CD14-positive monocyte (primary cell): ENCODE measurements around the gene HUNK. TPM values are rescaled to one million over a fixed set of nuclear protein-coding genes. Genes with fewer than 3 reads are reported as not detected.

Experiments used
- DNase-seq, 3 donors: peaks; one replicate each; pipeline ENCODE4 v3.0.0-alpha.2; 2011 to 2022
- H2AFZ ChIP-seq: 2 replicates; pipeline ENCODE4 v1.6.0; 2012; ENCODE audit warnings: mild to moderate bottlenecking, low read depth, low read length, inconsistent platforms; ENCODE audit not compliant: insufficient read depth, poor library complexity, severe bottlenecking
- H3K27ac ChIP-seq, 2 donors: 1 replicate in 1 of 2; 2 replicates in 1 of 2; pipeline ENCODE4 v1.5.1; 2012 to 2013; ENCODE audit warnings: low read length in 2 of 2, control low read depth in 1 of 2, inconsistent platforms in 1 of 2, low read depth in 1 of 2, mild to moderate bottlenecking in 1 of 2
- H3K27me3 ChIP-seq, 2 donors: one replicate each; pipeline versions ENCODE4 v1.6.0 to v1.6.1; 2011 to 2013; ENCODE audit warnings: low read length in 2 of 2; ENCODE audit not compliant: control insufficient read depth in 2 of 2, insufficient read depth in 2 of 2
- H3K36me3 ChIP-seq, 2 donors: replicated peaks in 1 of 2; 1 replicate in 1 of 2; 2 replicates in 1 of 2; pipeline versions ENCODE4 v1.5.1 to v1.6.1; 2012 to 2013; ENCODE audit warnings: low read length in 2 of 2, control low read depth in 1 of 2, inconsistent platforms in 1 of 2, mild to moderate bottlenecking in 1 of 2; ENCODE audit not compliant: insufficient read depth in 2 of 2, control insufficient read depth in 1 of 2
- H3K4me1 ChIP-seq, 2 donors: 1 replicate in 1 of 2; 2 replicates in 1 of 2; pipeline versions ENCODE4 v1.5.1 to v1.6.1; 2012 to 2013; ENCODE audit warnings: low read length in 2 of 2, control low read depth in 1 of 2, inconsistent platforms in 1 of 2, mild to moderate bottlenecking in 1 of 2, moderate library complexity in 1 of 2; ENCODE audit not compliant: insufficient read depth in 2 of 2, control insufficient read depth in 1 of 2
- H3K4me2 ChIP-seq: replicated peaks from 2 replicates; pipeline ENCODE3; 2012; ENCODE audit warnings: low read length, moderate library complexity, mild to moderate bottlenecking; ENCODE audit not compliant: poor library complexity, severe bottlenecking; ENCODE audit errors: extremely low read depth
- H3K4me3 ChIP-seq, 3 experiments: fragments of 200-600 bp in 1 of 3; sonication (generic) in 1 of 3; replicated peaks in 1 of 3; 1 replicate in 2 of 3; 2 replicates in 1 of 3; pipeline ENCODE4 v1.5.1; 2011 to 2013; ENCODE audit warnings: low read length in 3 of 3, mild to moderate bottlenecking in 3 of 3, control low read depth in 2 of 3, low read depth in 2 of 3, inconsistent platforms in 1 of 3, moderate library complexity in 1 of 3
- H3K79me2 ChIP-seq: 2 replicates; pipeline ENCODE4 v1.6.0; 2012; ENCODE audit warnings: mild to moderate bottlenecking, control low read depth, inconsistent platforms, low read length, moderate library complexity; ENCODE audit not compliant: insufficient read depth
- H3K9ac ChIP-seq: 2 replicates; pipeline ENCODE4 v1.6.0; 2017; ENCODE audit warnings: low read length, mild to moderate bottlenecking; ENCODE audit not compliant: insufficient read depth, poor library complexity, severe bottlenecking
- H3K9me3 ChIP-seq, 2 donors: replicated peaks in 1 of 2; 1 replicate in 1 of 2; 2 replicates in 1 of 2; pipeline versions ENCODE4 v1.5.1 to v1.6.1; 2012 to 2013; ENCODE audit warnings: low read length in 2 of 2, control low read depth in 1 of 2; ENCODE audit not compliant: control insufficient read depth in 1 of 2, insufficient read depth in 1 of 2
- H4K20me1 ChIP-seq: 2 replicates; pipeline ENCODE4 v1.6.0; 2012; ENCODE audit warnings: mild to moderate bottlenecking, low read length, control low read depth, moderate library complexity; ENCODE audit not compliant: insufficient read depth
- H3K27ac Mint-ChIP-seq, 7 donors: one replicate each; pipeline ENCODE4 v1.8.0; 2020; ENCODE audit warnings: mild to moderate bottlenecking in 7 of 7, mixed read lengths in 7 of 7, moderate library complexity in 6 of 7, inconsistent platforms in 2 of 7
- H3K27me3 Mint-ChIP-seq, 3 donors: one replicate each; pipeline ENCODE4 v1.8.0; 2021 to 2022; ENCODE audit warnings: low read depth in 3 of 3, mild to moderate bottlenecking in 3 of 3, mixed read lengths in 3 of 3, moderate library complexity in 3 of 3, inconsistent platforms in 1 of 3
- H3K36me3 Mint-ChIP-seq, 2 donors: one replicate each; pipeline ENCODE4 v1.8.0; 2020; ENCODE audit warnings: mixed read lengths in 2 of 2, inconsistent platforms in 1 of 2, mild to moderate bottlenecking in 1 of 2
- H3K4me1 Mint-ChIP-seq: one replicate; pipeline ENCODE4 v1.8.0; 2020; ENCODE audit warnings: mild to moderate bottlenecking, mixed read lengths
- H3K4me3 Mint-ChIP-seq, 2 donors: one replicate each; pipeline ENCODE4 v1.8.0; 2020; ENCODE audit warnings: mild to moderate bottlenecking in 2 of 2, mixed read lengths in 2 of 2, moderate library complexity in 1 of 2
- H3K9me3 Mint-ChIP-seq, 7 donors: one replicate each; pipeline ENCODE4 v1.8.0; 2020 to 2022; ENCODE audit warnings: mixed read lengths in 7 of 7, mild to moderate bottlenecking in 6 of 7, moderate library complexity in 6 of 7, inconsistent platforms in 2 of 7
- WGBS: methylation state at CpG from one replicate; pipeline ENCODE4 v1.1.5; 2013; ENCODE audit warnings: missing lambda C conversion rate; ENCODE audit not compliant: insufficient coverage; 5-methylcytosine and 5-hydroxymethylcytosine counted together
- intact Hi-C, 2 donors: fragments of 100-400 bp; cut with micrococcal nuclease; formaldehyde crosslinking; loops; one replicate each; pipeline versions ENCODE4 v1.15.0 to v1.15.1; 2023
- polyA plus RNA-seq, 3 donors: library from polyadenylated mRNA; depleted of rRNA in 1 of 3; unstranded in 2 of 3; stranded (reverse) in 1 of 3; fragments of 300-500 nt in 2 of 3; fragments of >200 nt in 1 of 3; fragmentation: Illumina TruSeq in 2 of 3; gene quantifications; 1 replicate in 2 of 3; 2 replicates in 1 of 3; pipeline ENCODE4 v1.2.3, GENCODE V29; 2012 to 2021
- TF ChIP-seq, protein P1 (sequence below): fragments of 200-600 bp; IDR thresholded peaks from one replicate; pipeline ENCODE4 v1.8.0; 2022; ENCODE audit warnings: antibody characterized with exemption, mild to moderate bottlenecking

Gene HUNK
- polyA plus RNA-seq, 3 donors: not detected

DNA sequence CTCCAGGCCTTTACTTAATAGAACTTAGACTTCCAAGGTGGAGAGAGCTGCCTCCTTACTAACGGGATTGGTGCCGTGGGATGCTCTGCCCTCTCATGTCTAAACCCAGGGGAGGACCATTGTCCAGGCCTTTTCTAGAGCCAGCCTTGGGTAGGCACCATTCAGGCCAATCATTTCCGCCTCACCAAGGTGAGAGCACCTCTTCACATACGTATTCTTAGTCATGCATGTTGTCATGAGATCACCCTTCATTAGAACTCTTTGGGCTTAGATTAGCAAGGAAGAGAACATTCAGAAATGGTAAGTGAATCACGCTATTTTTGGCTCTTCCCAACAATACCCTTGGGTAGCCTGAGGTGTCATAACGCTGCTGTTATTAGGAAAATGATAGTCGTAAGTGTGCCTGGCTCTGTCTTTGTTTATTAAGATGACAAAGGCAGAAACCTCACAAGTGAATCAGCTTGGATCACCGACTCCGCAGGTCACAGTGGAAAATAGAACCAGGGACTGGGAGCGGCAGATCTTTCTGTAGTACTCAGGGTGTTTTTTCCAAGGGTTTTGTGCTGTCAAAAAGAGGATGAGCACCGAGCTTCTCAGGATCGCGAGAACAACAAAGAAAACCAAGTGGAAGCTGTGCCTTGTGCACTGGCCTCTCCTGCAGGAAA is 55.0 kb downstream of the HUNK start:
- no peaks in the 10 kb centered on the region for H3K79me2 ChIP-seq
- H3K9me3 ChIP-seq: no peaks in the 10 kb centered on the region
- H2AFZ ChIP-seq: no peak overlapping the region
- Mint-ChIP-seq H3K9me3 (peaks cover 3 to 20% (median 10%) of the 10 kb centered on the region in 7 donors), H3K27me3 (peaks cover 0 to 3% (median 3%) of the 10 kb centered on the region in 3 donors), H3K4me3 (no peak overlapping the region), H3K4me1 (no peaks in the 10 kb centered on the region), H3K36me3 (no peaks in the 10 kb centered on the region), H3K27ac (no peak overlapping the region)
- H3K27ac ChIP-seq: no peak overlapping the region
- H3K4me3 ChIP-seq: no peak overlapping the region
- H3K4me2 ChIP-seq: no peak overlapping the region
- no peaks in the 10 kb centered on the region for H3K27me3 ChIP-seq
- TF ChIP-seq, protein P1, sequence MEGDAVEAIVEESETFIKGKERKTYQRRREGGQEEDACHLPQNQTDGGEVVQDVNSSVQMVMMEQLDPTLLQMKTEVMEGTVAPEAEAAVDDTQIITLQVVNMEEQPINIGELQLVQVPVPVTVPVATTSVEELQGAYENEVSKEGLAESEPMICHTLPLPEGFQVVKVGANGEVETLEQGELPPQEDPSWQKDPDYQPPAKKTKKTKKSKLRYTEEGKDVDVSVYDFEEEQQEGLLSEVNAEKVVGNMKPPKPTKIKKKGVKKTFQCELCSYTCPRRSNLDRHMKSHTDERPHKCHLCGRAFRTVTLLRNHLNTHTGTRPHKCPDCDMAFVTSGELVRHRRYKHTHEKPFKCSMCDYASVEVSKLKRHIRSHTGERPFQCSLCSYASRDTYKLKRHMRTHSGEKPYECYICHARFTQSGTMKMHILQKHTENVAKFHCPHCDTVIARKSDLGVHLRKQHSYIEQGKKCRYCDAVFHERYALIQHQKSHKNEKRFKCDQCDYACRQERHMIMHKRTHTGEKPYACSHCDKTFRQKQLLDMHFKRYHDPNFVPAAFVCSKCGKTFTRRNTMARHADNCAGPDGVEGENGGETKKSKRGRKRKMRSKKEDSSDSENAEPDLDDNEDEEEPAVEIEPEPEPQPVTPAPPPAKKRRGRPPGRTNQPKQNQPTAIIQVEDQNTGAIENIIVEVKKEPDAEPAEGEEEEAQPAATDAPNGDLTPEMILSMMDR: no peak
- 93% methylated on average over 8 of the region's 13 CpGs for WGBS
- intact Hi-C loops: no loop called here
- H3K36me3 ChIP-seq: no peaks in the 10 kb centered on the region
- no peak for DNase-seq
- H3K4me1 ChIP-seq: no peaks in the 10 kb centered on the region
- no peaks in the 10 kb centered on the region for H4K20me1 ChIP-seq
- H3K9ac ChIP-seq: no peak overlapping the region

GRCh38 chr21:31928656-31929055 is 55.8 kb downstream of the HUNK start:
- no CpG with 5 or more reads among the region's 4 CpGs for whole genome bisulfite sequencing
- H3K27me3 Mint-ChIP-seq: peaks cover 0 to 5% (median 3%) of the 10 kb centered on the region in 3 donors
- intact Hi-C loops: no loop called here

More at GRCh38 chr21:31928656-31929055, 55.8 kb downstream of the HUNK start:
- Histone ChIP-seq H2AFZ (no peak overlapping the region), H4K20me1 (no peaks in the 10 kb centered on the region), H3K9ac (no peak overlapping the region), H3K4me3 (no peak overlapping the region), H3K36me3 (no peaks in the 10 kb centered on the region), H3K4me2 (no peak overlapping the region), H3K9me3 (no peaks in the 10 kb centered on the region), H3K79me2 (no peaks in the 10 kb centered on the region), H3K4me1 (no peaks in the 10 kb centered on the region), H3K27ac (no peak overlapping the region), H3K27me3 (no peaks in the 10 kb centered on the region)
- H3K27ac Mint-ChIP-seq: no peak overlapping the region
- peaks cover 2 to 20% (median 7%) of the 10 kb centered on the region in 7 donors for H3K9me3 Mint-ChIP-seq
- TF ChIP-seq, protein P1: no peak
- no peak for DNase-seq
- H3K4me3 Mint-ChIP-seq: no peak overlapping the region
- no peaks in the 10 kb centered on the region for H3K36me3 Mint-ChIP-seq
- H3K4me1 Mint-ChIP-seq: no peaks in the 10 kb centered on the region
